Dendritic cell treated with granulocyte-macrophage colony-stimulating factor and Interleukin-4, amounts not matched to agents 40 ng/mL and 50 ng/mL, for 4 days (primary cell): ENCODE results near the gene C5.

Experiments used
- H3K27ac Mint-ChIP-seq: one replicate; pipeline ENCODE4 v1.8.0; 2022; ENCODE audit warnings: mild to moderate bottlenecking, mixed read lengths
- H3K27me3 Mint-ChIP-seq: one replicate; pipeline ENCODE4 v1.8.0; 2022; ENCODE audit warnings: mild to moderate bottlenecking, mixed read lengths
- H3K36me3 Mint-ChIP-seq: one replicate; pipeline ENCODE4 v1.8.0; 2022; ENCODE audit warnings: low read depth, mixed read lengths
- H3K4me1 Mint-ChIP-seq: one replicate; pipeline ENCODE4 v1.8.0; 2022; ENCODE audit warnings: low read depth, mixed read lengths
- H3K4me3 Mint-ChIP-seq: one replicate; pipeline ENCODE4 v1.8.0; 2022; ENCODE audit warnings: mild to moderate bottlenecking, moderate library complexity, mixed read lengths
- H3K9me3 Mint-ChIP-seq: one replicate; pipeline ENCODE4 v1.8.0; 2022; ENCODE audit warnings: mixed read lengths
- intact Hi-C: fragments of 100-400 bp; cut with micrococcal nuclease; formaldehyde crosslinking; loops from one replicate; pipeline ENCODE4 v1.15.0; 2022

Gene C5

DNA sequence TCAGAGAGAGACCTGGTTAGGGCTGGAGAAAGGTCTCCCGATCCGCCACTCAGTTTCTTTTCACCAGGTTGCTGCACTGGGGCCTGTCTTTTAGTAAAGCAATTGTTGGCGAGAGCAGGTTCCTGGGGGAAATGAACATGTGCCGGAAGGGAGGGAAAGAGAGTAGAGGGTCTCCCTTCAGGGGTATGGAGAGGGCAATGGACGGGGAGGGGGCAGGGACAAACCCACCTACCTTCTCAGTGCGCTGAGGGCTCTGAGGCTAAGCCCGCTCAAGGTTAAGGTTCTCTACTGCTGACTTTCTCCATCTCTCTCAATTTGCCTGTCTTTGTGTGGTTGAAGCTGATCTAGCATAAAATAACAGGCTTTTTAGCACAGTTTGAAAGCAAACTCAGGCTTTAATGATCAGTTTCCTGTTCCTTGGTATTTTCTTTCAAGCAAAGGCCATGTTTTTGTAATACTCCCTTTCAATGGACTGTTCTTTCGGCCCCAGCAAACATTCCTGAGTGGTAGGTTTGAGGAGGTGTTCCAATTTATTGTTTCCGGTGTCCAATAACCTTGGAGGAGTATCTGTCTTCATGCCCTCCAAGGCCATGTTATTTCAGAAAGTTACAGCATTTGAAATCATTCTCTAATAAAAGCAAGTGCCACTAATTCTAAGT lies 98.0 kb downstream of the C5 start:
- intact Hi-C loops: no loop called here
- no peaks in the 10 kb centered on the region for H3K4me1 Mint-ChIP-seq
- no peaks in the 10 kb centered on the region for H3K36me3 Mint-ChIP-seq
- H3K27ac Mint-ChIP-seq: no peak overlapping the region
- H3K4me3 Mint-ChIP-seq: no peak overlapping the region
- H3K9me3 Mint-ChIP-seq: no peaks in the 10 kb centered on the region
- H3K27me3 Mint-ChIP-seq: no peaks in the 10 kb centered on the region

DNA sequence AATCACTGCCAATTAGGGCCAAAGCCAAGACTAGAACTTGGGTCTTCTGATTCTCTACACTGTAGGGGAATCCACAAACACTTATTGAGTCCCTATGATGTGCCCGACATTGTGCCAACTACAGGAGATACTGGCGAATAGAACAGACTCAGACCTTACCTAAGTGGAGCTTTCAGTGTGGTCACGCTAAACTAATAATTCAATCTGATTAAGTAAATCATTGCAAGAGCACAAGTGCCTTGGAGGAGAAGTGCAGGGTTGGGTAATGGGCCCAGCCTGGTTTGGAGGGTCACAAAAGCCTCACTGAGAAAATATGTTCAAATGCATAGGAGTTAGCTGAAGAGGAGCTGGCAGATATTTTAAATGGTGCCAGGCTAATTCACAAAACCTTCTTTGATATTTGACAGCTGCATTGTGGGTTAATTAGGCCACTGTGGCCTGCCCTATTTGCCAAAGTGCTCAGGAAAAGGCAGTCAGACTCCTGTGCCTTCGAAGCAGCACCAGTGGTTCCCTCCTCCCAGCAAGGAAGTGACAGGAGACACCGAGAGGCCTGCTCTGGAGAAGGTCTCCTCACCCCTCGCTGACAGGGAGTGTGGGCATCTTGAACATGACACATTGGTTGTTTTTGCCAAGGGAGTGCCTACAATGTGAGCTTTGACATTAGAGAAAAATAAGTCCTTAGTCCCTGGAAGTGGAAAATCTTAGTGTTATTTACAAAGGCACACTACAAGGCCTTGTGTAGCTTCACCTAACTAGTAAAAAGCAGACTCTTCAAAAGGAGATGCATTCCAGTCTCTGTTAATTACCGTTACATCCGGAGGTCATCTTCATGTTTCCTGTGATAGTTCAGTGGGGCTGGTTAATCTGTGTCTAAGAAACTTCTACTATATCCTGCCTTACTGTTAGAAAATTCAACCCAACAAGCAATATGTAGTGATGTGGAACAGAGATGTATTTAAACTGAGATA lies 99.4 kb downstream of the C5 start:
- Mint-ChIP-seq H3K4me3 (no peak overlapping the region), H3K36me3 (no peaks in the 10 kb centered on the region), H3K27ac (no peak overlapping the region), H3K9me3 (no peaks in the 10 kb centered on the region), H3K4me1 (peaks cover 6% of the 10 kb centered on the region), H3K27me3 (no peaks in the 10 kb centered on the region)
- intact Hi-C loops: no loop called here

DNA sequence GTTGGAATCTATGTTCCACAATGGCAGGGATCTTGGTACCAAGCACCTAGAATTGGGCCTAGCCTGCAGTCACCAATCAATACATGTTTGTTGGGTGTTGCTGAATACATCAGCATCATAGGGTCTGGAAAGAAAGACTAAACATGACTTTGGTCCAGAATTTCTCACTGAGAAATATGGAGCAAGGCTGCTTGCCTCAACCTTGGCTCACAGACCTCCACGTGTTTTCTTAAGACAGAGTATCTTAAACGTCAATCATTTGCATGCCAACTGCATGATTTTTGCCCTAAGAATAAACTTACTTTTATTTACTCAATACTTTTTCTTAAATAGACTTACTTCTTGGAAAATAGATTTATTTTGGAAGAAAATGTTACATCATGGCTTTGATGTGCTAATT lies 100.8 kb downstream of the C5 start:
- intact Hi-C loops: no loop called here
- Mint-ChIP-seq H3K9me3 (peaks cover 6% of the 10 kb centered on the region), H3K4me3 (no peak overlapping the region), H3K27me3 (no peaks in the 10 kb centered on the region), H3K4me1 (peaks cover 16% of the 10 kb centered on the region), H3K27ac (no peak overlapping the region), H3K36me3 (no peaks in the 10 kb centered on the region)

DNA sequence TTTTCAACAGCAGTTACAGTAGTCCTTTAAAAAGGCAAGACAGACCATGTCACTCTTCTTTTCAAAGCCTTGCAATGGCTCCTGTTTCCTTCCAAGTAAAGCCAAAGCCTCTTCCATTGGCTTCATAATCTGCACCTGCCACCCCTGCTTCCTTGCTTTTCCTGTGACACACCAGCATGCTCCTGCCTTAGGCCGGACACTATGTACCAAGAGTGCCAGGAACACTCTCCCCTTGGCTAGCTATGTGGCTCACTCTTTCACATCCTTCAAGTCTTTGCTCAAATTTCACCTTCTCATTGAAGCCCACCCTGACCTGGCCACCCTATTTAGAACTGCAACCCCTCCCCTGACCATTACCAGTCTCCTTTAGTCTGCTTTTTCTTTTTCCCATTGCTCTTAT lies 101.3 kb downstream of the C5 start:
- intact Hi-C loops: no loop called here
- Mint-ChIP-seq H3K36me3 (no peaks in the 10 kb centered on the region), H3K9me3 (peaks cover 6% of the 10 kb centered on the region), H3K27ac (no peak overlapping the region), H3K4me1 (peaks cover 17% of the 10 kb centered on the region), H3K27me3 (no peaks in the 10 kb centered on the region), H3K4me3 (no peak overlapping the region)

DNA sequence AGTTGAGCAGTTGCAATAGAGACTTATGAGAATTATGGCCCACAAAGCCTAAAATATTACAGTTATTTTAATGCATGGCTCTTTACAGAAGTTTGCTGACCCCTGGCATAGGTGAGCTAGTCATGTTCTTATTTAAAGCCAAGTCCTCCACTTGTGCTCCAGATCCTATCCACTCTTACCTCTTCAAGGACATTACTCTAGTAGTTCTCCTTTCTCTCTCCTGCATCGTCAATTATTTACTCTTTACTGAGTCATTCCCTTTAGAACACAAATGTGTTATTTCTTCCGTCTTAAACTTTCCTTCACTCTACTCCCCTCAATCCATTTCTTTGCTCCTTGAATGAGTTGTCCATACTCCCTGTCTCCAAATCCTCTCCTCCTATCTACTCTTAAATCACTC lies 102.9 kb downstream of the C5 start:
- Mint-ChIP-seq H3K27me3 (no peaks in the 10 kb centered on the region), H3K4me1 (peaks cover 17% of the 10 kb centered on the region), H3K9me3 (peaks cover 6% of the 10 kb centered on the region), H3K36me3 (no peaks in the 10 kb centered on the region), H3K27ac (no peak overlapping the region), H3K4me3 (no peak overlapping the region)
- intact Hi-C loops: no loop called here

DNA sequence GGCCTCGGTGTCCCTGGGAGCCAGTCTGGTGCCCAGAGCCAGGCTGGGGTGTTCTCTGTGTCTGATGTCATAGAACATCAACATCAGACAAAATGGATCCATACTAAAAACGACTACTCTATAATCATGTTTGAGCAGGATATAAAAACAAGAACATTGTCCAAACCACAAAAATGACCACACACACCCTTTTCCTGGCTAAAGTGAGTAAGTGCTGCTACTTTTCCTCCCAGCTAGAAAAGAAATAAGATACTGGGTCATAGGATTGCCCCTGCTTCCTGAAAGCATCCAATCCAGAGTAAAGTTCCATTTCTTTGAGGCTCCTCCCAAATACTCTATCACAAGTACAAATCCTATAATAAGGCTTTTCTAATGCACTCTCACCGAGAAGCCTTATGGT lies 103.8 kb downstream of the C5 start:
- no peak overlapping the region for H3K4me3 Mint-ChIP-seq
- no peak overlapping the region for H3K27ac Mint-ChIP-seq
- peaks cover 6% of the 10 kb centered on the region for H3K9me3 Mint-ChIP-seq
- H3K36me3 Mint-ChIP-seq: no peaks in the 10 kb centered on the region
- peaks cover 17% of the 10 kb centered on the region for H3K4me1 Mint-ChIP-seq
- H3K27me3 Mint-ChIP-seq: no peaks in the 10 kb centered on the region
- intact Hi-C loops: no loop called here

DNA sequence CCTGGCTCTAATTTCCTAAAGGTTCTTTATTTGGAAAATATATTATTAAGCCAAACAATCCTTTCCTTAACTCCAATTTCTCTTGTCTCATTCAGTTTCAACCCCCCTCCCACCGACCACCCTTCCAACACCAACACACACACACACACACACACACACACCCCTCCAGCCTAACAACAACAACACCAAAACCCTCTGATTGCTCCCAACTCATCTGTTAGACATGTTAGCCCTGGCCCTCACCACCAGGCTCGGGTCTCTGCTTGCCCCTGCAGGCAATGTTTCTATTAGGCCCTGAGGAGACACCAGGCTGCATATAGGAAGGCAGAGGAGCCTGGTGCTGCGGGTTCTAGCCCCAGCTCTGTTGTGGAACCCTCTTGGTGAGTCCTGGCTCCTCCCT lies 105.1 kb downstream of the C5 start:
- Mint-ChIP-seq H3K27ac (peak overlapping the region; percentile 40), H3K36me3 (no peaks in the 10 kb centered on the region), H3K9me3 (peaks cover 6% of the 10 kb centered on the region), H3K27me3 (no peaks in the 10 kb centered on the region), H3K4me1 (peaks cover 17% of the 10 kb centered on the region), H3K4me3 (no peak overlapping the region)
- intact Hi-C loops: no loop called here

DNA sequence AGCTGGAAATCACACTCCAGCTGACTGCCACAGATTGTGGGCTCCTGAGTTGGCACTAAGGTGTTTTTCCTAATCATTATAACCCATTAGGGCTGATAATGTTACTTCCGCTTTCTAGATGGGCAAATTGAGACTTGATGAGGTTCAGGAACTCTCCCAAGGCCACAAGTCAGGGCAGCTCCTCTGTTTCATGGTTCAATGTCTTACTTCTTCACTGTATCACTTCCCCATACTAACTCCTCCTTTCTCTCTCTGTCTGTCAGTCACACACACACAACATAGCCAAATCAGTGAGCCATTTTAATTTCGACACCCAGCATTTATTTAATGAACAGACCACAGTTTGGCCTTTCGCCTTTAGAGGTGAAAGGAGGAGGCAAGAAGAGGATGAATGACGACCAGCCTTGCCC lies 105.6 kb downstream of the C5 start:
- H3K9me3 Mint-ChIP-seq: peaks cover 6% of the 10 kb centered on the region
- H3K27ac Mint-ChIP-seq: peak overlapping the region; percentile 40
- intact Hi-C loops: no loop called here
- H3K4me3 Mint-ChIP-seq: no peak overlapping the region
- H3K27me3 Mint-ChIP-seq: no peaks in the 10 kb centered on the region
- H3K36me3 Mint-ChIP-seq: no peaks in the 10 kb centered on the region
- H3K4me1 Mint-ChIP-seq: peaks cover 17% of the 10 kb centered on the region

DNA sequence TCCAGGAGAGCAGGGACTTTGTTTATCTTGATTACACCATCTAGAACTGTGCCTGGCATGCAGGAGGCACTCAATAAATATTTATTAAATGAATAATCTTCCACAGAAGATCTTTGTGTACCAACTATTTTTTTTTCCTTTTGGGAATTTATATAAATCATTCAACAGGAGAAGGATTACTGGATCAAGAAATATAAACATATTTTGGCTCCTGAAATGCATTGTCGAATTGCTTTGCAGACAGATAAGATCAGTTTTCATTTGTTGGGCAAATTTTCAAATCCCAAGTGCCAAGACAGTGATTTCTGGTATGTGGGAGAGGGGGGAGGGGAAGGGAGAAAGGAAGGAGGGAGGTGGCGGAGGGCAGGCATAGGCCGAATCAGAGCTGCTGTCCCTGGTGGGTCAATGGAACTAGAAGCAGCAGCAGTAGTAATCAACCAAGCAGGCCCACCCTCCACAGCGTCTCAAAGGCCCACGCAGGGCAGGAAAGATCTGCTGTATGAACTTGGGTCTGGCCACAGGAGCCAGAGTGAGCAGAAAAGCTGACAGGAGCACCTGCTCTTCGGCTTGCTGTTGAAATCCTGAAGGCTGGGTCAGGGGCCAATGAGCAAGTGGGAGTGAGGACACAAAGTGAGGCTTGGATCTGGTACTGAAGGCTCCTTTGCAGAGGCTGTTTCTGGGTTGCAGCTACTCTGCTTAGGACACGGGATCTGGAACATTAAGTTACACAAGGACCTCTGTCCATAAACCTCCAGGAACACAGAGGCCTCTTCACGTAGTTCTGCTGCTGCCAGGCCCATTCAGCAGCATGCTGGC lies 107.7 kb downstream of the C5 start:
- H3K4me1 Mint-ChIP-seq: peaks cover 17% of the 10 kb centered on the region
- H3K4me3 Mint-ChIP-seq: no peak overlapping the region
- no peaks in the 10 kb centered on the region for H3K36me3 Mint-ChIP-seq
- peaks cover 6% of the 10 kb centered on the region for H3K9me3 Mint-ChIP-seq
- no peaks in the 10 kb centered on the region for H3K27me3 Mint-ChIP-seq
- intact Hi-C loops: no loop called here
- H3K27ac Mint-ChIP-seq: no peak overlapping the region

DNA sequence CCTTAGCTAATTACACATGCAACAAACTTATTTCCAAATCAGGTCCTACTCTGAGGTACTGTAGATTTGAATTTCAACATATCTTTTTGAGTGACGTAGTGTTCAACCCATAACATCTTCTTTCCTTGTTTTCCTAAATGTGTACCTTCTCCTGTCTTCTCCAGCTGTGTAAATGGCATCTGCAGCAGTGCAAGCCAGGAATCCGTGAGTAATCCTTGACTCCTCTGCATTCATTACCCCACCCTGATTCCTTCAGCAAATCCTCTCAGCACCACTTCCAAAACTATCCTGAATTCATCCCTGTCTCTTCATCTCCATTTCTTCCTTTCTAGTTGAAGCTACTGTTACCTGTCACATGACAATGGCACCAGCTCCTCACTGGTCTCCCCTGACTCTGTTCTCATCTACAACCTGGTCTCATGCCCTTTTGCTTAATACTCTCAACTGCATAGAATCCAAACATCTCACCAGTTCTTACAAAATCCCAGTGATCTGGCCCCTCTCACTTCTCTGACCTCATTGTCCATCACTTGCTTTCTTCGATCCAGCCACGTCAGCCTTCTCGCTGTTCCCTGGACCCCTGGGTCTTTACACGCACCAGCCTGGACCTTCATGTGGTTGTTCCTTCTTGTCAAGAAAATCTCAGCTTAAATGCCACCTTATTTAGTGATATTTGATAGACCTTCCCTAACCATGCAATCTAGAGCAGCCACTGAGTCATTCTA lies 108.9 kb downstream of the C5 start:
- H3K27ac Mint-ChIP-seq: no peak overlapping the region
- intact Hi-C loops: no loop called here
- H3K4me1 Mint-ChIP-seq: peaks cover 22% of the 10 kb centered on the region
- no peaks in the 10 kb centered on the region for H3K36me3 Mint-ChIP-seq
- peaks cover 6% of the 10 kb centered on the region for H3K9me3 Mint-ChIP-seq
- H3K27me3 Mint-ChIP-seq: no peaks in the 10 kb centered on the region
- no peak overlapping the region for H3K4me3 Mint-ChIP-seq

DNA sequence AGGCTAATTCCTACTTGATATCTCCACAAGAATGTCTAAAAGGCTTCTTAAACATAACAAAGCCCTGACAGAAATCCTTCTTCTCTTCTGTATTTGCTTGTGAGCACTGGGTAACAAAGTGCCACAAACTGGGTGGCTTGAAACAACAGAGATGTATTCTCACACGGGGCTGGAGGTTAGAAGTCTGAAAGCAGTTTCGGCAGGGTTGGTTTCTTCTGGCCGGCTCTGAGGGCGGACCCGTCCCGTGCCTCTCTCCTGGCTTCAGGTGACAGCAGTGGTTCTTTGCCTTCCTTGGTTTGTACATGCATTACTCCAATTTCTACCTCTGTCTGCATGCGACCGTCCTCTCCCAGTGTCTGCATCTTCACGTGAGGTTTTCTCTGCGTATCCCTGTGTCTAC lies 109.5 kb downstream of the C5 start:
- intact Hi-C loops: no loop called here
- Mint-ChIP-seq H3K27ac (no peak overlapping the region), H3K9me3 (peaks cover 6% of the 10 kb centered on the region), H3K4me1 (peaks cover 22% of the 10 kb centered on the region), H3K4me3 (no peak overlapping the region), H3K27me3 (no peaks in the 10 kb centered on the region), H3K36me3 (no peaks in the 10 kb centered on the region)

DNA sequence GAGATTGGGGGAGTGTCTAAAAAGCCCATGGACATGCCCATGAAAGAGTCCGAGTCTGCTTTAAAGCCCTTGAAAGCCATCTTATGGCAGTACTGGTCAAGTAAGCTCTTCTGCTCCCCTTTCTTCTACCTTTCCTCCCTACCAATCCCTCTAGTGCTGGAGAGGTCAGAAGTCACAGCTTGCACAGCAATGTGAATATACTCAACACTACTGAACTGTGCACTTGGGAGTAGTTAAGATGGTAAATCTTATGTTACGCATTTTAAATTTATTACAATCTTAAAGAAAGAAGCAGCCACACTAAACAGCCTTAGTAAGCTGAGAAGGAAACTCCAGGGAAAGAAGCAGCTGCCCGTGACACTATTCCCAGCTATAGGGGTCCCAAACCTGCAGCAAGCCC lies 111.2 kb downstream of the C5 start:
- no peak overlapping the region for H3K4me3 Mint-ChIP-seq
- no peaks in the 10 kb centered on the region for H3K9me3 Mint-ChIP-seq
- no peaks in the 10 kb centered on the region for H3K27me3 Mint-ChIP-seq
- peaks cover 27% of the 10 kb centered on the region for H3K4me1 Mint-ChIP-seq
- intact Hi-C loops: no loop called here
- H3K27ac Mint-ChIP-seq: no peak overlapping the region
- H3K36me3 Mint-ChIP-seq: no peaks in the 10 kb centered on the region

DNA sequence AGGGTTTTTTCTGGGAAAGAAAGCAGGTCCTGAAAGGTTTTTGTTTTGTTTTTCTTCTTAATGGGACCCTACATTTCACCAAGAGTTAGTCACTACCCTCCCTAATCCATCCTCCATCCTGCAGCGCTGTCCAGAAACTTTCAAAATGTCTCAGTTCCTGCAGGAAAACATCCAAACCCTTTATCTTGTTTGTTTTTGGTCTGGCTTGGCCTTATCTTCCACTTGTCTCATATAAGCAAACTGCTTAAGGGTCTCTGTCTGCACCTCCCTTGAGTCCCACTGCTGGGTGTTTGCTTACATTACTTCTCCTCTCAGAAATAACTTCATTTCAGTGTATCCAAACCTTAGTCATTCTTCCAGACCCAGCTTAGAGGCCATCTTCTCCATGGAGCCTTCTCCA lies 112.5 kb downstream of the C5 start:
- Mint-ChIP-seq H3K27ac (no peak overlapping the region), H3K27me3 (no peaks in the 10 kb centered on the region), H3K36me3 (no peaks in the 10 kb centered on the region), H3K9me3 (no peaks in the 10 kb centered on the region), H3K4me1 (peaks cover 35% of the 10 kb centered on the region), H3K4me3 (no peak overlapping the region)
- intact Hi-C loops: loop anchor here (2.0 kb wide), 1 partner anchor 181 kb away; no protein-coding TSS in a partner anchor
